GM12874 (cell line): ENCODE measurements around the gene CITED1.

Experiments
- TF ChIP-seq, protein P1 (sequence below): IDR thresholded peaks from 2 replicates; pipeline ENCODE4 v1.5.1; 2011; ENCODE audit warnings: low read depth, mild to moderate bottlenecking, control low read depth, low read length, moderate library complexity; ENCODE audit not compliant: insufficient read depth

The CITED1 gene

GRCh38 chrX:72273718-72274117, 32.0 kb downstream of the CITED1 start:
- TF ChIP-seq, protein P1, sequence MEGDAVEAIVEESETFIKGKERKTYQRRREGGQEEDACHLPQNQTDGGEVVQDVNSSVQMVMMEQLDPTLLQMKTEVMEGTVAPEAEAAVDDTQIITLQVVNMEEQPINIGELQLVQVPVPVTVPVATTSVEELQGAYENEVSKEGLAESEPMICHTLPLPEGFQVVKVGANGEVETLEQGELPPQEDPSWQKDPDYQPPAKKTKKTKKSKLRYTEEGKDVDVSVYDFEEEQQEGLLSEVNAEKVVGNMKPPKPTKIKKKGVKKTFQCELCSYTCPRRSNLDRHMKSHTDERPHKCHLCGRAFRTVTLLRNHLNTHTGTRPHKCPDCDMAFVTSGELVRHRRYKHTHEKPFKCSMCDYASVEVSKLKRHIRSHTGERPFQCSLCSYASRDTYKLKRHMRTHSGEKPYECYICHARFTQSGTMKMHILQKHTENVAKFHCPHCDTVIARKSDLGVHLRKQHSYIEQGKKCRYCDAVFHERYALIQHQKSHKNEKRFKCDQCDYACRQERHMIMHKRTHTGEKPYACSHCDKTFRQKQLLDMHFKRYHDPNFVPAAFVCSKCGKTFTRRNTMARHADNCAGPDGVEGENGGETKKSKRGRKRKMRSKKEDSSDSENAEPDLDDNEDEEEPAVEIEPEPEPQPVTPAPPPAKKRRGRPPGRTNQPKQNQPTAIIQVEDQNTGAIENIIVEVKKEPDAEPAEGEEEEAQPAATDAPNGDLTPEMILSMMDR = no peak

DNA sequence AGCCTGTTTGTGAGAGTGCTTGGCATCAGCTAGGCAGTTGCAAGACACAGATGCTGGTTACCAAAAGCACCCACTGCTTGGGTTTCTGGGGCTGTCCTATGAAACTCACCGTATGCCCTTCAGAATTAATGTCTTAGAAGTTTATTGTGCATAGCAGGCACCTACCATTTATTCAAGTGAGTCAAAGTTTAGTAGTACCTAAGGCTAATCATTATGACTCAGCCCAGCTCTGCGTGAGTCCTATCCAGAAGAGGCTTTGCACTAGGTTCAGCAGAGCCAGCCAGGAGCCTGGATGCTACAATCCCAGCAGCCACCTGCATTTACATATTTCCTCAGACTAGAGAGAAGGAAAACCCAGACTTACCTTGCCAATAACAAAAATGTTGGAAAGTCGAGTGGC, 32.8 kb downstream of the CITED1 start:
- TF ChIP-seq, protein P1 = no peak

DNA sequence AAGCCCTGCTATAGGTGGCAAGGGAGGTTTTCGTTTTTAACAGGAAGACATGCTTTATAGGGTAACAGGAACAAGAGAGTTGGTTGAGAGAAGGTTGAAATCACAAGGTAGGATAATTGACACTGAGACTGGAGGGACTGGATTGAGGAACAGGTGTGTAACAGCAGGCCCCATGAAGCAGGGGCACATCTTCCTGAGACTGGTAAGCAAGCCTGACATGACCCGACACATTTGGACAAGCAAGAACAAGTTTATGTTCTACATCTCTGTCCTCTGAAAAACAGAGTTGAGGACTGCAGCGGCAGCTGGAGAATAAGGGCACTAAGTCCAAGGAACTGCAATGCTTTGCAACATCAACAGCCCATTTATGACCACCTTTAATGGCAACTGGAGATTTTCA, 33.9 kb downstream of the CITED1 start:
- TF ChIP-seq, protein P1 = no peak

DNA sequence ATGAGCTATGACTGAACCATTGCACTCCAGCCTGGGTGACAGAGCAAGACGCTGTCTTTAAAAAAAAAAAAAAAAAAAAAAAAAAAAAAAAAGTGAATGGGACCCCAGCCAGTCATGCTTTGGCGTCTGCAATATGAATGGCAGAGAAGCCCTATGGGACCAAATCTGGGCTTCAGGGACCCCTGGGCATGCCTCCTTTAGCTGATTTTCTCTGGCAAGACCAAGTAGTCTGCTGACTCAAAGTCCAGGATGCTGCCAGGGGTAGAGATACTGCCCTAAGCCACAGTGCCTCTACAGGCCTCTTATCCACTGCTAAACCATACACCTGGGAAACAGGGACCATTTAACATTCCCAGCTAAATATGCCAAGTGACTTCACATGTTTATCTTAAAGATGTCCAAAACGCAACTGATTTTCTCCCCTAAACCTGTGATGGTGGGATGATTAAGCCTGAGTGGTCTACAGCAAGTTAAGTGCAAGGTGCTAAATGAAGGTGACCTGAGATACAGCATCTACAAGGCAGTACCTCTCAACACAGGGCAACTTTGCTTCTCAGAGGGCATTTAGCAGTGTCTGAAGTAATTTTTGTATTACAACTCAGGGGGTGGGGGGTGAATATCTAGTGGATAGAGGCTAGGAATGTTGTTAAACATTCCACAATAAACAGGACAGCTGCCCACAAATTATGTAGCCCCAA, 34.5 kb downstream of the CITED1 start:
- TF ChIP-seq, protein P1 = no peak

DNA sequence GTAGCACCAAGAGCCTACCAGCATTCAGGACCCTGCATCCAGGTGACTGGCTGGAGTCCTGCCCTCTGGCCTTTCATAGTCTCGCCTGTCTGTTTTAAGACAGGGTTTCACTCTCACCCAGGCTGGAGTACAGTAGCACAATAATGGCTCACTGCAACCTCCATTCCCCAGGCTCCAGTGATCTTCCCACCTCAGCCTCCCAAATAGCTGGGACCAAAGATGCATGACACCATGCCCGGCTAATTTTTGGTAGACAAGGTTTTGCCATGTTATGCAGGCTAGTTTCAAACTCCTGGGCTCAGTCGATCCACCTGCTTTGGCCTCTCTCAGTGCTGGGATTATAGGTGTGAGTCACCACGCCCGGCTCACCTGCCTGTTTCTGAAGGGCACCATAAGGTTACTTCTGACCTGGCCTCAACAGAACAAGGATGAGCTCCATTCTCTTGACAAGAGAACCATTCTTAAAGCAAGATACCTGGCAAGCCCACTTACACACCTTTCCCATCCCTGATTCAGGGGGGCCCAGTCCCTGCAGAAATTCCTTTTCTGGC, 35.3 kb downstream of the CITED1 start:
- TF ChIP-seq, protein P1 = no peak

DNA sequence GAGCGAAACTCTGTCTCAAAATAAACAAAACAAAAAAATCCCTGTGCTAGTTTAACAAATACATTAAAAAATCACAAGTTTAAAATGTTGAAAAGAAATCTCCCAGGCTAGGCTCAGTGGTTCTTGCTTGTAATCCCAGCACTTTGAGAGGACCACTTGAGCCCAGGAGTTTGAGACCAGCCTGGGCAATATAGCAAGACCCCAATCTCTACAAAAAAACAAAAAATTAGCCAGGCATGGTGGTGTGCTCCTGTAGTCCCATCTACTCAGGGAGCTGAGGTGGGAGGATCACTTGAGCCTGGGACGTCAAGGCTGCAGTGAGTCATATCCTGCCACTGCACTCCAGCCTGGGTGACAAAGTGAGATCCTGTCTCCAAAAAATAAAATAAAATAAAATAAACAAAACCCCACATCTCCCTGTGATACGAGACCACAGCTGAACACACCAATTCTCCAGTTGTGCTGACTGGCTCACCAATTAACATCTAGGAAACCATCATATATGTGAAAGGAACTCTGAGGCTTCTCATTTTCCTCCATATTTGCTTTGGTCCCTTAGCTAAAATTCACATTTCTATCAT, 36.0 kb downstream of the CITED1 start:
- TF ChIP-seq, protein P1 = no peak

DNA sequence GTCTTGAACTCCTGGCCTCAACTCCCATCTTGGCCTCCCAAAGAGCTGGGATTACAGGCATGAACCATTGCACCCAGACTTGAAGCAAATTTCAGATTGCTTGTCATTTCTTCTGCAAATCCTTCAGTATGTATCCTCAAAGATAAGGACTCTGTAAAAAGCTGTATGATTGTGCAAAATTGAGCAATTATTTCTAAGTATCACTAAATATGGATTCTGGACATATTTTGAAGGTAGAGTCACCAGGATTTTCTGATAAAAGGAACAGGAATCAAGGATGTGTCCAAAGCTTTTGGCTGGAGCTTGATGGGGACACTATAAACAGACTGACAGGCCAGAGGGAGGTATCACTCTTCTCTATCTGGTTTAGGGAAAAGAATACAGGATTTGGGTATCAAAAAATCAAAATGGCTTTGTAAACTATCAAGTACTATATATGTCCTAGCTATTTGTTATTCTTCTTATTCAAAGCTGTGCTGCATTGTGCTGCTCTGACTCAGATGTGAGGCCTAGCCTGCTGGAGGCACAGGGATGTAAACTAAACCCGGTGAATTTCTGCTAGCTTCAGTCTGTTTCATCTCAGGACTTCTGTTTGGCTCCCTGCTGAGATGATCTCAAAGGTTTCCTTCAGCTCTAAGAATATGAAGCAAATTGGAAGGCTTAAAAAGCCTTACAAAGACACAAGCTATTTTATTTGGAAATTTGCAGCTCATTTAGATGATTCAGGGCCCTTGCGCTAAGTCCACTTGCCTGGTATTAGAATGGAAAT, 36.9 kb downstream of the CITED1 start:
- TF ChIP-seq, protein P1 = no peak
